ENCODE results near the gene CDK5RAP1.
A peak's percentile ranks its signal among the peaks of the same experiment; 100 is the strongest.
"Not testable (repeated sequence)": the region's sequence is repeated elsewhere in the genome, so short reads cannot be mapped to it uniquely, and the experiment has no call there.

Gene CDK5RAP1, protein sequence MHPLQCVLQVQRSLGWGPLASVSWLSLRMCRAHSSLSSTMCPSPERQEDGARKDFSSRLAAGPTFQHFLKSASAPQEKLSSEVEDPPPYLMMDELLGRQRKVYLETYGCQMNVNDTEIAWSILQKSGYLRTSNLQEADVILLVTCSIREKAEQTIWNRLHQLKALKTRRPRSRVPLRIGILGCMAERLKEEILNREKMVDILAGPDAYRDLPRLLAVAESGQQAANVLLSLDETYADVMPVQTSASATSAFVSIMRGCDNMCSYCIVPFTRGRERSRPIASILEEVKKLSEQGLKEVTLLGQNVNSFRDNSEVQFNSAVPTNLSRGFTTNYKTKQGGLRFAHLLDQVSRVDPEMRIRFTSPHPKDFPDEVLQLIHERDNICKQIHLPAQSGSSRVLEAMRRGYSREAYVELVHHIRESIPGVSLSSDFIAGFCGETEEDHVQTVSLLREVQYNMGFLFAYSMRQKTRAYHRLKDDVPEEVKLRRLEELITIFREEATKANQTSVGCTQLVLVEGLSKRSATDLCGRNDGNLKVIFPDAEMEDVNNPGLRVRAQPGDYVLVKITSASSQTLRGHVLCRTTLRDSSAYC

DNA sequence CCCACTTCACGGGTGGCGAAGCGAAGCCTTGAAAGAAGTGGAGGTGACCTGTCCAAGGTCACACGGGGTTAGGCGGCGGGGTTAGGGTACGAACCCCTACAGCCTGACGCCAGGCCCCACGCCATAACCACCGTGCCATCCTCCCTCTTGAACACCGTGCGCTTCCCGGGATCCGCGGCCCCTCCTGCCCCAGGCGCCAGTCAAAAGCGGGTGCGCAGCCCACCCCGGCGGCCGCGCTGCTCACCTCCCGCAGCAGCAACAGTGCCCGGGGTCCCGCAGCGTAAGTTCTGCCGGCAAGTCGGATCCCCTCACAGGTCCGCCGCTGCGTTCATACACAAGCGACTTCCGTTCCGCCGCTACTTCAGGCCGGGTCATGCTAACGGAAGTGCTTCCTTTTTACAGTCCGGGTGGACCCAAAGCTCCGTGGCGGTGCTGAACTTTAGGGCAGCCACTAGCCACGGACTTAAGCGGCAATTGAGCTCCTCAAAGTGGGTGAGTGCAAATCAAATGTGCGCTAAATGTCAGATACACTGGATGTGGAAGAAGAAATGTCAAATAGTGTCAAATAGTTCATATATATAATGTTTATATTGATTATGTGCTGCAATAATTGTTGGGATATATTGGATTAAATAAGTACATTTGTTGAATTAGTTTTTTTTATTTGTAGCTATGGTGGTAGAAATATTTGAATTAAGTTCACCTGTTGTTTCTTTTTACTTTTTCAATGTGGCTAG, at the start of gene CDK5RAP1:
Gene CDK5RAP1, minus strand, starts transcription at position 336 of the 737 bp plus-strand sequence. CDS start 4,455 bp downstream, outside the sequence.
- peak; percentile 60 to 63 for DNase-seq (ENCODE audit: low read depth in 2 of 2)

DNA sequence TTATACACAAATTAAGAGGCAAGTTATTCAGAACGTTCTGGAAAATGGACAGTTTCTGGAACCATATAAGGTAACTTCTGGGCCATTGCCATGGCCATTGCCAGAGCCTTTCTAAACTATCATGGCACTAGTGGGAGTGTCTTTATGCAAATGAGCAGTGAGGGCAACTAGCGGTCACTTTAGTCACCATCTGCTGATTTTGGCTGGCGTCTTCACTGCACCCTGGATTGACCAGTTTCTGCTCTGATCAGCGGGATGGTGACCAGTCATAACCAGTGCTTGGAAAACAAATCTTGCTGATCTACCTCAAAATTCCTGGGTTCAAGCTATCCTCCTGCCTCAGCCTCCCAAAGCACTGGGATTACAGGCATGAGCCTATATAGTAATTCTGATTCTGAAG, 49.5 kb upstream of the CDK5RAP1 start:
- no peak for DNase-seq (ENCODE audit: low read depth in 2 of 2)

DNA sequence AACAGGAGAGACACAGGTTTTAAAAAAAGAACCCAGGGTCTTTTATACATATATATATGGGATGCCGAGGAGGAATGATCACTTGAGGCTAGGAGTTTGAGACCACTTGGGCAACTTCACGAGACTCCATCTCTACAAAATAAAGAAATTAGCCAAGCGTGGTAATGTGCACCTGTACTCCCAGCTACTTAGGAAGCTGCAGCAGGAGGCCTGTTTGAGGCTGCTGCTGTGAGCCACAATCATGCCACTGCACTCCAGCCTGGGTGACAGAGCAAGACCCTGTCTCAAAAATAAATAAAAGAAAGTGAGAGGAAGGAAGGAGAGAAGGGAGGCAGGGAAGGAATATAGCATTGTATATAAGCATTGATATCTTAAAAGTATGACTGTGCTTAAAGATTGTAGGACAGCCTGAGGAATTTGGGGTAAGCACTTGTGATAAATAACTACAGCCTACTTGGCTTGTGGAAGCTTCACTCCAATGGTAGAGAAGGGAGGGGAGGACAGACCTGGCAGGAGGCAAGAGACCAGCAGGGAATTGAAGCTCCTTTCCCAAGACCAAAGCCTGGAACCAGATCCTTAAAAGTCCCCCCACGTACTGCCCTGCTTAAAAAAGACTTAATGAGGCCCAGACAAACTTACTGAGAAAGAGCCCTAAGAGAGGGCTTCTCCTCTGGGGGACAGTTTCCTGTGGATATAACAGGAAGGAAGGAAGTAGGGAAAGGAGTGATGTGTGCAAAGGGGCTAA, 44.7 kb upstream of the CDK5RAP1 start:
- no peak for DNase-seq (ENCODE audit: low read depth in 2 of 2)

DNA sequence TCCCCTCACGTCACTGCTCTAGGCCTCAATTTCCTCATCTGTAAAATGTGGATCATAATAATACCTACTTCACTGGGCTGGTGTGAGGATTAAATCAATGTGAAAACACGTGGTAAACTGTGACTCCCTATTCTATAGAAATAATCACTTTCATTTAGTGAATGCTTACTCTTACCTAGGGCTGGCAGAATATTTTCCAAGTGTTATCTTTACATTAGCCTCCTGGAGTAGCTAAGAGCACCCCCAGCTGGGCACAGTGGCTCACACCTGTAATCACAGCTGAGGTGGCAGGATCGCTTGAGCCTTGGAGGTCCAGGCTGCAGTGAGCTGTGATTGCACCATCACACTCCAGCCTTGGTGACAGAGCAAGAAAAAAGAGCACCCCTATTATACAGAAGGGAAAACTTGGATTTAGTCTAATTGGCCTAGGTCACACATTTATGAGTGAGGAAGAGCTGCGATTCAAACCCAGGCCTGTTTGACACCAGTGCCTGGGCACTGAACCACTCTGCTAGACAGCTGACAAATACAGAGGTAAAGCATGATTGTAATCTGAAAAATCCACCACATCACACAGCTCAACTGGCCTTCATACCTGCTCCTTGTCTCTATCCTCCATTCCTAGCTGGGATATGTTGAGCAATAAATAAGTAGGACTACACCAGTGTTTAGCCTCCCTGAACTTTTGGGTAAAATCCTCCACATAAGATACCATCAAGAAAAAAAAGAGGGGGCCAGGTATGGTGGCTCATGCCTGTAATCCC, 43.7 kb upstream of the CDK5RAP1 start:
- no peak for DNase-seq (ENCODE audit: low read depth in 2 of 2)

DNA sequence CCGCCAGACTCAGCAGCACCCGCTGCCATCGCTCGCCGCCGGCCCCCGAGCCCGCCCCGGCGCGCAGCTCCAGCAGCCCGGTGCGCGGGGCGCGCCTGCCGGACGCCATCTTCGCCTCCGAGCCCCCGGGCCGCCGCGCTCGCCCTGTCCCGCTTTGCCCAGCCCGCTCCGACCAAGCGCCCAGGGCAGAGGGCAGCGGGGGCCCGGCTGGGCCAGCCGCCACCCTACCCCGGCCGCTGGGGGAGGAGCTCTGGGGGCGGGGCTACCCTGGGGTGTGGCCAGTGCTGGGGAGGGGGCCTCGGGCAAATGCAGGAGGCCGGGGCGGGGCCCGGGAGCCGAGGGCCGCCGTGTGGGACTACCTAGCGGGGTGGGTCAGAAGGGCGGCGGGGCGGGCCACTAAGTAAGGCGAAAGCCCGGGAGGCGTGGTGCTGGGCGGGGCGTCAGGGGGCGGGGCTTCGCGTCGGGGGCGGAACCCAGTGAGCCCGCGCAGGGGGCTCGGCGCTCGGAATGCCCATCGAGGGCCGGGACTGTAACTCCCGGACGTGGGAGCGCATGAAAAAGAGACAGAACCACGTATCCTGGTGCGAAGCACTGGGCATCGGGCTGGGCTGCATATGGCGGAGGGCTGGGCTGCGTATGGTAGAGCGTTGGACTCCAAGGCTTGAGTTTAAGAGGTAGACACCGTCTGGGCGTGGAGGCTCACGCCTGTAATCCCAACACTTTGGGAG, 42.4 kb upstream of the CDK5RAP1 start, which contains the start of gene SNTA1:
Gene SNTA1, minus strand, starts transcription at position 252 of the 728 bp plus-strand sequence. Its CDS starts 143 bp downstream, at position 109.
- peak; percentile 78 to 84 for DNase-seq (ENCODE audit: low read depth in 2 of 2)

DNA sequence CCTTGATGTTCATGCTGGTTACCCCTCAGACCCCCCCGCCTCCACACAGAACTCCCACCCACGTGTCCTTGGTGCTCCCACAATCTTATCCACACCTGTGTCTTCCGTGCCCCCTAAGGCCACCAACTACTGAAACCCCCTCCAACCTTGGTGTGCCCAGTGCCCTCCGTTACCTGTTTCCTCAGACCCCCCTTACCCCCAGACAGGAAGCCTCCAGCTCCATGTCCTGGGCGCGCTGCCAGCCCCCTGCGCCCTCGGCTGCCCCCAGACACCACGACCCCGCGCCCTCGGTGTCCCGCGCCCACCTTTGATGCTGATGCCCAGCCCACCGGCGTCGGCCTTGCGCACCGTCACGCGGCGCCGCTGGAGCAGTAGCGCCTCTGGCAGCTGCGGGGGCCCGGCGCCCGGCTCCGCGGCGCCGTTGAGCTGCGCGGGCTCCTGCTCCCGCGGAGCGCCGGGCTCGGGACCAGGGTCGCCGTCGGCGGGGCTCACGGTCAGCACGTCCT, 41.7 kb upstream of the CDK5RAP1 start:
- DNase-seq (ENCODE audit: low read depth in 2 of 2), result no peak

DNA sequence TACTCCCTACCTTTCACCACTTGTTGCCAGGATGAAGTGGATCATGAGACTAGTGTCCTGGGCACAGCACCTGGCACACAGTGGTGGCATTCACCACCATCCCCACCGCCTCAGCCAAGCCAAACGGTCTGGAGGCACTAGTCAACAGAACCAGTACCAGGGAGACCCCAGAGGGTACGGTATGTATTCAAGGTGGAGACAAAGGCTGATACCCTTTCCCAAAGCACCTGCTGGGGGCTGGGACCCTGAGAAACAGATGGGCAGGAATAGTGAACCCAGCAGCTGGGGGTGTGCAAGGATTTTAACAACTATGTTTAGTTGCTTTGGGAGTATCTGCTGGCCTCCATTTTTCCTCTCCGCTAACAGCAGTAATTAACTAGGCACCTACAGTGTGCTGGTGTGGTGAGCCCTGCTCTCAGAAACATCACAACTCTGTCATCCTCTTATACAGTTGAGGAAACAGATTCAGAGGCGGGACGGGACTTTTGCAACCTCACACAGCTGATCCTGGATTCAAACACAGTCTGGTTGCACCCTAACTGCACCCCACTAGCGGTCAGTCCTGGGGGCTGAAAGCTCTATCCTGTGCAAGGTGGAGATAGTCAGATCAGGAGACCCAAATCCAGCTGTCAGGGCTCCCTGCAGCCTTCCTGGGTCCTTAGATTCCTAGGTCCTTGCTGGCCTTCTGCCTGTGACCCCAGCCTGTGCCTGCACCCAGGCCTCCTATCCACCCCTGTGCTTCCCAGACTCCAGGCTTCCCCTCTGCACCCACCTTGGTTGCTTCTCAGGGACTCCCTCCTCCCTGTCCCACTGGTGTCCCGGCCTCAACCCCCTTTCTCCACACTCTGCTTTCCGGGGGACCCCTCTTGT, 41.1 kb upstream of the CDK5RAP1 start:
- DNase-seq (ENCODE audit: low read depth in 2 of 2), result no peak

DNA sequence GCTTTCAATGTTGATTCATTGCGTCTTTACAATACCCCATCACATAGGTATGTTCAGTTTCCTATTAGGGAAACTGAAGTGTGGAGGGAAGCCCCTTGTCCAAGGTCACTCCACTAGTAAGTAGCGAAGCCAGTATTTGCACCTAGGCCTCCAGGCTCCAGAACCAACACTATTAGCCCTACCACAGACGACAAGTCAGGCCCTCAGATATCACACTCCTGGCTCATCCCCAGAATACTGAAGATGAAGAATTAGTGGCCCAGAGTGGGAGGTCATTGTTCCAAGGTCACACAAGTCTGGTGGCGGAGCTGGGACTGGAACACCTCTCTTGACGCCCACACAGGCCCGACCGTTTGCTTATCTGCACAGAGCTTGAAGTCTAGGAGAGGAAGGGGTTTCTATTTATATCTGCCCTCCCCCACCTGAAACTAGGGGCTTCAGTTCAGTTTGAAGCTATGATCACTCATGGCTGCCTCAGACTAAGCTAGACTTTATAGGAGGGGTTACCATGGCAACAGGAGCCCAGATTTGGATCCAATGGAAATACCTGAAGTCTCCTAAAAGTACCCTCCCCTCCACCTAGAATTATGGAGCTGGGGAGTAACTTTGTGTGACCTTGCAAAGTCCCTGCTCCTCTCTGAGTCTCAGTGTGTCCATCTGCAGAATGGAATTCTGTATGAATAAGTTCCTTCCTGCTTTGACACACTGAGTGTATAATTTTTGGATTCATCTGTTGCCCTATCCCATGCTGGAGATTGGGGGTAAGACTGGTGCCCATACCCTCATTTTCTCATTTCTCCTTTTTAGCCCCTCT, 40.0 kb upstream of the CDK5RAP1 start:
- DNase-seq (ENCODE audit: low read depth in 2 of 2), result no peak

DNA sequence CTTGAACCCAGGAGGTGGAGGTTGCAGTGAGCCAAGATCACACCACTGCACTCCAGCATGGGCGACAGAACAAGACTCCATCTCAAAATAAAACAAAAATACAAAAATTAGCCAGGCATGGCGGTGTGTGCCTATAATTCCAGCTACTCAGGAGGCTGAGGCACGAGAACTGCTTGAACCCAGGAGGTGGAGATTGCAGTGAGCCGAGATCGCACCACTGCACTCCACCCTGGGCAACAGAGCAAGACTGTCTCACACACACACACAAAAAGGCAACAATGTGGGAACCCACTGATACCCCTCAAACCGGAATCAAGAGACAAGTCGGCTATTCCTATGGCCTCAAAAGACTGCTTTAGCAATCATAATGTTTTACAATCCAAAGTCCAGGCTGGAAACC, 39.2 kb upstream of the CDK5RAP1 start:
- DNase-seq (ENCODE audit: low read depth in 2 of 2), result not testable (repeated sequence)

DNA sequence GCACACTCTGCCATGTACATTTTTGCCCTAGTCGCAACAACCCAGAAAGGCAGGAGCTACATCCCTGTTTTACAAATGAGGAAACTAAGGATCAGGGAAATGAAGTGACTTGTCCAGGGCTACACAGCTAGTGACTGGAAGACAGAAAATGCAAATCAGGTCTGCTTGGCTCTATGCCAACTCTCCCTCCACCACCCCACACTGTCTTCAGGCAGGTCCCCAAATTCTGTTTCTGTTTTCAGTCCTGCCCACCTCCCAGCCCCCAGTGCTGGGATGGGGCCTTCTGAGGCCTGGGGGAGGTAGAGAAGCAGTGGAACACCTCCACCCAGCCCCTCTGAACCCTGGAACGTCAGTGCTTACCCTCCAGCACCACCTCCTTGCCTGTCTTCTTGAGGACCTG, 37.2 kb upstream of the CDK5RAP1 start:
- DNase-seq (ENCODE audit: low read depth in 2 of 2), result no peak

DNA sequence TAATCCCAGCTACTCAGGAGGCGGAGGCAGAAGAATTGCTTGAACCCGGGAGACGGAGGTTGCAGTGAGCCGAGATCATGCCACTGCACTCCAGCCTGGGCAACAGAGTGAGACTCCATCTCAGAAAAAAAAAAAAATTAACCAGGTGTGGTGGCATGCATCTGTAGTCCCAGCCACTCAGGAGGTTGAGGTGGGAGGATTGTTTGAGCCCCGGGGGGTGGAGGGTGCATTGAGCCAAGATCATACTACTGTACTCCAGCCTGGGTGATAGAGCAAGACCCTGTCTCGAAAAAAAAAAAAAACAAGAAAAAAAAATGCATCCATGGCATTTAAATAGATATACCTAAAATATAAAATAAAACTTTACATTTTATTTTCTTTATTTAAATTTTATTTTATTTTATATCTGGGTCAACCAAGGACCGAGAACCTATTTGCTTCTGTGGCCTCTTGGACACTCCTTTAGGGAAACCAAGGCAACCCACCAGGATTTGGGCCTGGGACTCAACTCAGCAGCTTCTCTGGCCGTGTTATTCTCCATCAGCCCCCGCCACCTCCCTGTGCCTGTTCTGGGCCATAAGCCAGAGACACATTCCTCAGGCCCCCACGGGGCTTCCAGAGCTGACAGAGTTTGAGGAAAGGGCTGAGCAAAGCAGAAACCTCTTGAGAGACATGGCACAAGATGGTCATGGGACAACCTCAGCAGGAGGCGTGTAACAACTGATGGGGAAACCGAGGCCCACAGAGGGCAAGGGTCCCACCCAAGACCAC, 36.0 kb upstream of the CDK5RAP1 start:
- DNase-seq (ENCODE audit: low read depth in 2 of 2), result no peak

DNA sequence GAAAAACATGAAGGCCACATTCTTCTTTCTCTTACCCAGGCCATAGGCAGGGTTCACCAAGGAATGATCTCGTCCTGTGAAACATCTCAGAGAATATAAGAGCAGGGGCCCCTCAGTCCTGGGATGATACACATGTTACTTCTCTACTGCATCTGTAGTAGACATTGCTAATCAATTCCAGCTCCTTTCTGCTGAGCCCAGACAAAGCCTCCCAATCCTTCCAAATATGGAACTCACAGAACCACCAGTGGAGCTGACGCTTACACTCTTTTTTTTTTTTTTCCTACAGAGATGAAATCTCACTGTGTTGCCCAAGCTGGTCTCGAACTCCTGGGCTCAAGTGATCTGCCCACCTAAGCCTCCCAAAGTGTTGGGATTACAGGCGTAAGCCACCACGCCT, 33.1 kb upstream of the CDK5RAP1 start:
- DNase-seq (ENCODE audit: low read depth in 2 of 2), result no peak

DNA sequence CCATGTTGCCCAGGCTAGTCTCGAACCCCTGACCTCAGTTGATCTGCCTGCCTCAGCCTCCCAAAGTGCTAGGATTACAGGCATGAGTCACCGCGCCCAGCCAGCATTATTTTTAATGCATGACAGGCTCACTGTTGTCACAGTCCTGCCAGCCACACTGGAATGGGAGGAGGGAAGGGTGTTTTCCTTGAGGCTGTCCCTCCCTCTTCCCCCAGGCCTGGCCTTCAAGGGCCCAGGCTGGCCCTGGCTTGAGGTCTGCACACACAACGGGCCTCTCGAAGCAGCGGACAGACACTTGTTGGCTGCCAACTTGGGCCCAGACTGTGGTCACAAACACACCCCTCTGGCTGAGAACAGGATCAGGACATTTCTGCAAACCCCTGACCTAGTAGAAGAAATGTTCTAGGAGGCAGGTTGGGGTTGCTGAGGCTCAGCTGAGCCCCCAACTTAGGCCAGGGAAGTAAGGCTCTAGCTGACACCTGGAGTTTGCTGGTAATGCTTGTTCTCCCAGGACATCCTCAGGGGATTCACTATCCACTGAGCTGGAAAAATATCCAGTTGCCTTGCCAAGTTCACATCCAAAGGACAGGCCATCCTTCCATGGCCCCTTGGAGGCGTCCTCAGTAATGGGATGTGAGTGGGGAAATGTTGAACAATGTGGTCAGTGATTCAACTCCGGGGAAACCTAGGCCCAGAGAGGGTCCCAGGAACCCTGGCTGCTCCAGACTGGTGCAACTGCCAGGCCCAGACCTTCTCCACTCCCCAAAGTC, 32.3 kb upstream of the CDK5RAP1 start:
- no peak for DNase-seq (ENCODE audit: low read depth in 2 of 2)

DNA sequence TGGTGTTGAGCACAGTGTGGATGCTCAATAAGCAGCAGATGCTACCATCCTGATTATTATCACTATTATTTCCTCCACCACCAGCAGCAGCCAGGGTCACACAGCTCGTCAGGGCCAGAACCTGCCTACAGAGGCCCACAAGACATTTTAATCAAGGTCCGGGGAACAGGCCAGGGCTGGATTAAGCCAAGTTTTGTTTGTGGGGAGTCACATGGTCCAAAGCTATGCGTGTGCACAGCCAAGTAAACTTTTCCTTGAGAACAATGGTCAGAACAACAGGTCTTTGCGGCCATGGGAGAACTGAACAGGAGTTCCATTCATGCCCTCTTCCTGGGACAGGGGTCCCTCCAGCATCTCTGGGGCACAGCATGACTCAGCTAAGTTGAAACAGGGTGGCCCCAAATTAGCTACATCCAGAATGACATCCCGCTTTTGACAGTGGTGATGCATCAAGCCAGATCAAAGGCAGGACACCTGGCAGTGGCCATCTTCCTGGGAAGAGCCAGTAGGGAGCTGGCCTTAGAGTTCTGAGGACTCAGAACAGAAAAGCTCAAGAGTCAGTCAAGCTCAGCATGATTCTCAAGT, 30.6 kb upstream of the CDK5RAP1 start:
- no peak for DNase-seq (ENCODE audit: low read depth in 2 of 2)

DNA sequence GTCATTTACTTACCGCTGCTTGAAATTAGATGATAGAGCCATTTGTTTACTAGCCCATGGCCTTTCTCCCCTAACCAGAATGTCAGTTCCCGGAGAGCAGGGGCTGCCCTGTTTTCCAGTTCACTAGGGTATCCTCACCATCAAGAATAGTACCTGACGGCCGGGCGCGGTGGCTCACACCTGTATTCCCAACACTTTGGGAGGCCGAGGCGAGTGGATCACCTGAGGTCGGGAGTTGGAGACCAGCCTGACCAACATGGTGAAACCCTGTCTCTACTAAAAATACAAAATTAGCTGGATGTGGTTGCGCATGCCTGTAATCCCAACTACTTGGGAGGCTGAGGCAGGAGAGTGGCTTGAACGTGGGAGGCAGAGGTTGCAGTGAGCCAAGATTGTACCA, 22.6 kb upstream of the CDK5RAP1 start:
- not testable (repeated sequence) for DNase-seq (ENCODE audit: low read depth in 2 of 2)

DNA sequence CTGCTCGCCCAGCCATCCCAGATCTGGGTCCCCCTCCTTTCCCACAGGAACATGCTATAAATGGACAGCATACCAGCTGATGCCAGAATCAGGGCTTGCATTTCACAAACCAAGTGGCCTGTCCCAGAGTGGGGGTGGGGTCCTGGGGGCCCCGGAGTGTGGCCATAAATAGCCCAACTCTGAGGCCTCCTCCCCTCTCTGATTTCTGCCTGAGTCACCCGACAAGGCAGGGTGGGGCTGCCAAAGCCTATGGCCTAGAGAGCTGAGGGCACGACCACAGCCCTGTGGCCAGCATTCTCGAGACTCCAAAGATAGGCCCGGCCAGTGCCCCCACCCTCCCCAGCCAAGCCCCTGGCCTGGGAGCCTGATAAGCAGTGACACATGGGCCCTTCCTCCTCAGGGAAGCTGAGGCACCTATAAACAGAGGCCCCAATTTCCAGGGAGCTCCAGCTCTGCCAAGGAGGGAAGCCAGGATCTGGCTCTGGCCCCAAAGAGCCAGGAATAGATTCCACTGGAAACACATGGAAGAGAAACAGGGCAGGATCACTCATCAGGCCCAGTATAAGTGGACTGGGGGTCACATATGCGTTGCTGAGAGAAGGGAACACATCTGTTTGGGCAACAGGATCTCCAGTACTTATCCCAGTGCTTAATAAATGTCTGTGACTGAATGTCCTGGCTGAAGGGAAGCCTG, 22.0 kb upstream of the CDK5RAP1 start:
- no peak for DNase-seq (ENCODE audit: low read depth in 2 of 2)

Data from stimulated activated CD4-positive, alpha-beta T cell treated with anti-CD3 and anti-CD28 coated beads, Interleukin-1b, Interleukin-23, amount 100 ng/mL, for 1 hour (primary cell).